ENCODE results near the gene ZFP92.
A peak's percentile ranks its signal among the peaks of the same experiment; 100 is the strongest.
"Not testable (repeated sequence)": the region's sequence is repeated elsewhere in the genome, so short reads cannot be mapped to it uniquely, and the experiment has no call there.

ZFP92 gene

GRCh38 chrX:153387987-153388721, 23.1 kb upstream of the ZFP92 start:
- no peak for DNase-seq

DNA sequence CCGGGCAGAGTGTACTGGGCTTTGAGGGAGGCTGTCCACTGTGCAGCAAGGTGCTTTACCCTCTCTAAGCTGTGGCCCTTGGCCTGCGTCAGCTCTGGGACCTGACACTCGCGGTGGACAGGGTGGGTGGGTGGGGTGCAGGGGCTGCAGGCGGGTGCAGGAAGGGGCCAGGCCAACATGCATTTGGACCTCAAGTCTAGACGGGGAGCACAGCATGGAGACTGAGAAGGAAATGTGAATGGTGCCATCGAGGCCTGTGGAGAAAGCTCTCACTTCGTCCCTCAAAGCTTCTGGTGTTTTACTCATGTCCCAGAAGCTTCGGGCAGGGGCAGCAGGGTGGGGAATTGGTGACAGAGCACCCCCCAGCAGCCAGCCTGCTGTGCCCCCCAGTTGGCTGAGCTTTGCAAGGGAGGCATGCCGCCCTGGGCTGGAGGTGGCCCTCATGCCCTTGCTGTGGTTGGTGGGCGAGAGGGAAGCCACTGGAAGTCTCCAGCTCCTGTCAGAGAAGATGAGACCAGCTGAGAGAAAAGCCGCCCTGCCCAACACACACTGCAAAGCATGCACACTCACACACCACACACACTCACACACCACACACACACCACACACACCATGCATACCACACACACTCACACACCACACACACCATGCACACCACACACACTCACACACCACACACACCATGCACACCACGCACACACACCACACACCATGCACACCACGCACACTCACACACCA, 22.4 kb upstream of the ZFP92 start:
- DNase-seq: no peak

GRCh38 chrX:153389460-153389768, 21.9 kb upstream of the ZFP92 start:
- not testable (repeated sequence) for DNase-seq

DNA sequence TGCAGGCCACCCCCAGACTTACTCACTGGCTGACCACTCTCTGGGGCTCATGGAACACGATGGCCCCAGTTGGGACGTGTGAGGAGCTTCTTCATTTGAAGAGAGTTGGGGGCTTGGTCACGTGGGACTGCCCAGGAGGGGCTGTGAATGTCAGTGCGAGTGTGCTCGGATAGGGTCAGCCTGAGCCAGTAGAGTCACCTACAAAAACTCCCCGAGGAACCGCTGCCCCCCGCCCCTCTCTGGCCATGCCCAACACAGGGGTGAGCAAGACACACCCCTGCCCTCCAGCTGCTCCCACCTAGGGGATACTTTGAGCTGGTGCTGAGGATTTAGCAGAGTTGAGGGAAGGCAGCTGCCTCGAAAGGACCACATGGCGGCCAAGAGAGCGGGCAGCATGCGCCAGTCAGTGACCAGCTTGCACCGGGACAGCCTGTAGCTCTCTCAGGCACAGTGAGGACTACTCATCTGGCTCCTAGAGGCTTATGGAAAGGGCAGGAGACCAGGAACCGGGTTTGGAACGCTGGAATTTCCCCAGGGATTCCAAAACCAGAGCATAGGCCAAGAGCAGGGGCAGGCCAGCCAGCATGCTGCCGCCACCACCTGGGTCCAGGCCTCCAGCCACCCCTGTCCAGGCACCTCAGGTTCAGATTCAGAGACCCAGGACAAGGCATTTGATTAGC, 18.5 kb upstream of the ZFP92 start:
- no peak for DNase-seq

- no peak for DNase-seq
These were observed 16.7 kb upstream of the ZFP92 start for GRCh38 chrX:153394612-153395011.

GRCh38 chrX:153395613-153396319, 15.5 kb upstream of the ZFP92 start:
- no peak for DNase-seq

DNA sequence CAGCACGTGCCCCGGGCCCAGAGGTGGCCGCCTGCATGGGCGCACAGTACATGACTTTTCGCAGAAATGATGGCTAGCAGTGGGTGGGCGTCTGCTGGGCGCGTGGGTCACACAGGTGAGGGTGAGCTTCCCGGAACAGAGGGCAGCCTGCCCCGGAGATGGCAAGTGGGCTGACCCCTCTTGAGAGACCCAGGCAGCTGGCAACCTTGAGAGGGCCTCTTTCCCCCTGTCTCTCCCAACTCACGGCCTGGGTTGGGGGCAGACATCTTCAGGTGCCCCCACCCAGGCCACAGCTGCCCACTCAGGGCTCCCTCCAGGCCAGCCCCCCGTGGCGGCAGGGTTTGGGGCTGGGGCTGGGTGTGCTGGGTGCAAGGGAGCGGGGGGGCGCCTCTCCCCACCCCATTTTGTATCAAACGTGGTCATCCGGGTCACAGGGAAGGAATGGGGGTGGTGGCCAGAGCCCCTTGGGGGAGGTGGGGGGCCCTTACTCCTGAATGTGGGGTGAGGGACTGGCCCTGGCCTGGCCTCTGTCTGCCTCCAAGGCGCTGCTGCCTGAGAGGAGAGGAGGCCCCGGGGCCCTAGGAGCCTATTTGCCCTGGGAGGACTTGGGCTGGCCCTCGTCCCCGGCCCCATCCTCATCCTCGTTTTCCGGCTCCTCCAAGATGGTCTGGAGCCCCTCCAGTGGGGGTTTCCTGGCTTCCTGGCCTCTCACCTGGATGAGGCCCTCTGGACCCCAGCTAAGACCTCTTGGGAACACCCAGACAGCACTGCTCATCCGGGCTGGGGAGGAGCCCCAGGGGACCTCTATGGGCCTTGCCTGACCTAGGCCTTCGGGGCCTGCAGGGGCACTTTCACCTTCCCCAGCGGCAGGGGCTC, 14.7 kb upstream of the ZFP92 start:
- DNase-seq: no peak

GRCh38 chrX:153397256-153397960, 13.9 kb upstream of the ZFP92 start:
- DNase-seq: peak; percentile 82

- DNase-seq: peak; percentile 13
These were observed 12.9 kb upstream of the ZFP92 start for GRCh38 chrX:153398275-153398960.

DNA sequence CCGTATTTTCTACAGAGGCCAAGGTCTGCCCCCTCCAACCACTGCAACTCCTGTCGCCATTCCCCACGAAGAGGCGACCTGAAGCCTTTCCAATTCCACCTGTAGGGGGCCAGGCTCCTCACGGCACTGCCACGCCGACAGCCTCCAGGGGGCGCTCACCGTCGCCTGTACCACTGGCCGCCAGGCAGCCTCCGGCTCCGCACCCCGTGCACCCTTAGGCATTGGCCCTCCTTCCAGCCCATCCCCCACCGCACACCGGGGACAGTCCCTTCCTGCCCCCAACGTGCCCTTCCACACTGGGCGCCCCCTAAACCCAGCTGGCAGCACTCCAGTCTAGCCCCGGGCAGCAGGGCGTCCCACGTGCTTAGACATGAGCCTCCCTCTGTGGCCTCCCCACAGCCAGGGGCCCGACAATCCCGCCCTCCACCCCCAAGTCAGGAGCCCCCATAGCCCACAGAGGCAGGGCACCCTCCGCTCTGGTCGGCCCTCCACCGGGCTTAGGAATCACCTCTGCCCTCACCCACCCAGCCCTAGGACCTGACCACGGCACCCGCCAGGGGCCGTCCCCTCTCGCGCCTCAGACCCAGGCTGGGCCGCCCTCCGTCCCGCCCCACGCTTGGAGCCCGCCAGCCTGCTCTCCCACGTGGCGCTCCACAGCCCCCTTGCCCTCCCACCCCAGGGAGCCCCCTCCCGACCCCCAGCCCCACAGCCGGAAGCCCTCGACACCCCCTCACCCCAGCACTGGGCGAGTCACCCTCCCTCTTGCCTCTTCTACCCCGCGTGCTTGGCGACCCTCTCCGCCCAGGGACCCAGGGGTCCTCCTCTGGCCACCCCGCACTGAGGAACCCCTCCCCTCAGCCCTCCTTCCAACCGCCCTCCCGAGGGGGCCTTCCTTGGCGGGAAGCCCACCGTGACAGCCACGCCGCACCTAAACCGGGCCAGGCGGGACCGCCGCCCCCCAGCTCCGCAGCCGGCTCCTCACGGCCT, 10.8 kb upstream of the ZFP92 start:
- no peak for DNase-seq

GRCh38 chrX:153401133-153401764, 10.0 kb upstream of the ZFP92 start, which contains the start of gene PNMA6E:
Gene PNMA6E (minus strand): TSS chrX:153401350. CDS start chrX:153398849, 2,501 bp downstream.
- DNase-seq: no peak

- not testable (repeated sequence) for DNase-seq
These were observed 6.9 kb upstream of the ZFP92 start for GRCh38 chrX:153404333-153404732.

- DNase-seq: no peak
These were observed 5.8 kb upstream of the ZFP92 start for GRCh38 chrX:153405426-153405825.

GRCh38 chrX:153406011-153406410, 5.3 kb upstream of the ZFP92 start:
- no peak for DNase-seq

- peak; percentile 19 for DNase-seq
These were observed 4.4 kb upstream of the ZFP92 start for GRCh38 chrX:153406903-153407302.

DNA sequence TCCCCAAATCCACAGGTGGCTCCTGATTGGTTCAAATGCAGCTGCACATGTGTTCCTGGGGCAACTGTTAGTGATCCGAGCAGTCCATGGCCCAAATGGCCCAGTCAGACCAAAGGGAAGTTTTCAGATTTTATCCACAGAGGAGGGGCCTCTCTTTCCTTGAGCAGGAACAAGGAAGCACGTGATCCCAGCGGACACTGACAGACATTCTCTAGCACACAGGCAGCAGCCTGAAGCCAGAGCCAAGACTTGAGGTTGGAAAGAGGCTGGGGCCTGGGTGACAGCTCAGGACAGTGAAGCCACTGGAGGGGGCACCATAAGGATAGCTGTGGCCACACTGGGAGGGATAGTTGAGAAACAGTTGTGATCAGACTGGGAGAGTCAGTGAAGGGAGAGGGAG, 3.5 kb upstream of the ZFP92 start:
- no peak for DNase-seq

DNA sequence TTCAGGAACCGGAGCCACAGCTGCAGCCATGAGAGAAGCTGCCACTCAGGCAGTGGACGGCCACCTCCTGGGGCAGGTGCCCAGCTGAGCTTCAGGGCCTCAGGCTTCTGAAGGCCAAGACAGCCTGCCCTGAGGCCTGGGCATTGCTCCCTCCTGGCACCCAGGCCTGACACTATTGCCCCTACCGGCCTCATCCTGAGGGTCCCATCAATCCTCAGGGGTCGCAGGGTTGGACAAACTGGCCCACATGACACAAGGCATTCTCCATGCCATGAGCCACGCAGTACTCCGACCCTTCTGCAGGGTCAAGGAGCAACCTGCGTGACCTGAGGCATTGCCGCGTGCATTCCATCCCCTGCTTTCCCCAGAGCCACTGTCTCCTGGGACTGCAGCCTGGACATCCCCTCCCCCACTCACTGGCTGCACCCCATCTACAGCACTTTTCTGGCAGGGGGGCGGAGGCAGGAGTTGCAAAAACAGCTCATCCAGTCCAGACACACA, 3.0 kb upstream of the ZFP92 start:
- no peak for DNase-seq

- no peak for DNase-seq
These were observed 2.4 kb upstream of the ZFP92 start for GRCh38 chrX:153408871-153409351.

Measured in NCI-H2029 (cell line).